Upper lobe of left lung (tissue), 4 donors: ENCODE data around the gene STAG1.
"Not testable (repeated sequence)": the region's sequence is repeated elsewhere in the genome, so short reads cannot be mapped to it uniquely, and the experiment has no call there.

Experiments
- CTCF ChIP-seq, 6 experiments: fragments of 450-650 bp in 4 of 6; fragments of 200-600 bp in 2 of 6; sonication (generic) in 2 of 6; IDR thresholded peaks; one replicate each; pipeline ENCODE4 v1.5.1; 2016 to 2019; ENCODE audit warnings: antibody characterized with exemption in 6 of 6
- POLR2A ChIP-seq, 4 donors: fragments of 450-650 bp; IDR thresholded peaks; one replicate each; pipeline ENCODE4 v1.5.1; 2016 to 2017; ENCODE audit warnings: antibody characterized with exemption in 4 of 4, mild to moderate bottlenecking in 2 of 4
- POLR2AphosphoS5 ChIP-seq, 2 donors: sonication (generic); formaldehyde crosslinking; IDR thresholded peaks; one replicate each; pipeline ENCODE4 v1.5.1; 2017; ENCODE audit warnings: antibody characterized with exemption in 2 of 2

GRCh38 chr3:136334726-136335125, 417.5 kb downstream of the STAG1 start:
- TF ChIP-seq CTCF, POLR2AphosphoS5, POLR2A (IDR thresholded peaks at IDR 0.05): not testable (repeated sequence)
